Mammary epithelial cell (primary cell): ENCODE measurements around the gene RSAD2.

Experiments used
- EZH2 ChIP-seq: IDR thresholded peaks from 2 replicates; pipeline ENCODE4 v1.6.1; 2012; ENCODE audit warnings: low read length, inconsistent platforms, borderline replicate concordance
- TF ChIP-seq, protein P1 (sequence below), 2 donors: IDR thresholded peaks in 1 of 2; conservative IDR thresholded peaks in 1 of 2; 2 replicates each; pipeline ENCODE4 v1.5.1; 2011 to 2012; ENCODE audit warnings: inconsistent platforms in 2 of 2, low read length in 2 of 2, mild to moderate bottlenecking in 2 of 2, control low read depth in 1 of 2, low read depth in 1 of 2; ENCODE audit not compliant: insufficient read depth in 1 of 2; ENCODE audit errors: extremely low read depth in 1 of 2

DNA sequence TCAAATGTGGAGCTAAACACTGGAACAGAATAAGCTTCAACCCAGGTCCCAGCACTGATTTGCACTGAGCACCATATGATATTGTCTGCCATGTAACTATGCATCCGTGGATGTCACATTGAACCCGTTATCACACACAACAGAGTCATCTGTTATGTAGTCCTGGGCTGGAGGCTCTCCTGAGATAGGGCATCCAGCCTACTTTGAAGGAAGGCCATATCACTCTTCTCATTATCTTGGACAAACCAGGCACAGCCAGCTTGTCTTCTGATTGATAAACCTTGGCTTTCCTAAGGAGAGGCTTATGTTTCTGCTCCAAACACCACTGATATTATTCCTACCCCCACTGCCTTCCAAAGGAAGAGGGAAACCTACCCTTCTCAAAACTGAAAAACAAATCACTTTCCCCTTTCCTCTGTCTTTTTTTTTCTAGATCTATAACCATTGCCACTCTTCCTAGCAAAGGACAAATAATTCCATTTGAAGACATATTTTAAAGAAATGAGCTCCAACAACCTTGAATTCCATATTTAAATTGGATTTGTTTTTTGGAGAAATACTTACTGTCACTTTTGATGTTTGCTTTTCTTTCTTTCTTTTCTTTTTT is 16.4 kb downstream of the RSAD2 start:
- TF ChIP-seq, protein P1, sequence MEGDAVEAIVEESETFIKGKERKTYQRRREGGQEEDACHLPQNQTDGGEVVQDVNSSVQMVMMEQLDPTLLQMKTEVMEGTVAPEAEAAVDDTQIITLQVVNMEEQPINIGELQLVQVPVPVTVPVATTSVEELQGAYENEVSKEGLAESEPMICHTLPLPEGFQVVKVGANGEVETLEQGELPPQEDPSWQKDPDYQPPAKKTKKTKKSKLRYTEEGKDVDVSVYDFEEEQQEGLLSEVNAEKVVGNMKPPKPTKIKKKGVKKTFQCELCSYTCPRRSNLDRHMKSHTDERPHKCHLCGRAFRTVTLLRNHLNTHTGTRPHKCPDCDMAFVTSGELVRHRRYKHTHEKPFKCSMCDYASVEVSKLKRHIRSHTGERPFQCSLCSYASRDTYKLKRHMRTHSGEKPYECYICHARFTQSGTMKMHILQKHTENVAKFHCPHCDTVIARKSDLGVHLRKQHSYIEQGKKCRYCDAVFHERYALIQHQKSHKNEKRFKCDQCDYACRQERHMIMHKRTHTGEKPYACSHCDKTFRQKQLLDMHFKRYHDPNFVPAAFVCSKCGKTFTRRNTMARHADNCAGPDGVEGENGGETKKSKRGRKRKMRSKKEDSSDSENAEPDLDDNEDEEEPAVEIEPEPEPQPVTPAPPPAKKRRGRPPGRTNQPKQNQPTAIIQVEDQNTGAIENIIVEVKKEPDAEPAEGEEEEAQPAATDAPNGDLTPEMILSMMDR (conservative IDR thresholded peaks at IDR 0.05 in 1 of 2, IDR thresholded peaks at IDR 0.05 in 1 of 2; ENCODE audit: extremely low read depth in 1 of 2, insufficient read depth in 1 of 2, low read depth in 1 of 2, low read length in 2 of 2): no peak
- TF ChIP-seq EZH2: no peak
